Neural progenitor cell (in vitro differentiated cells): Measurements from ENCODE around the gene C19orf33. TPM values are rescaled to one million over a fixed set of nuclear protein-coding genes. Genes with fewer than 3 reads are reported as not detected.
A peak's percentile ranks its signal among the peaks of the same experiment; 100 is the strongest.

Experiments
- DNase-seq: peaks from one replicate; pipeline ENCODE4 v3.0.0-alpha.2; 2016; ENCODE audit warnings: low spot score
- H2AFZ ChIP-seq: fragments of 200-600 bp; sonication (generic); replicated peaks from 2 replicates; pipeline ENCODE4 v1.6.1; 2016; ENCODE audit warnings: antibody characterized with exemption
- H3F3A ChIP-seq: fragments of 200-600 bp; sonication (generic); 2 replicates; pipeline ENCODE4 v1.6.1; 2016; ENCODE audit warnings: antibody characterized with exemption, low read depth
- H3K27ac ChIP-seq: fragments of 200-600 bp; sonication (generic); 2 replicates; pipeline ENCODE4 v1.5.1; 2016; ENCODE audit warnings: mild to moderate bottlenecking
- H3K27me3 ChIP-seq: fragments of 200-600 bp; sonication (generic); 2 replicates; pipeline ENCODE4 v1.6.1; 2016; ENCODE audit warnings: mild to moderate bottlenecking, moderate library complexity
- H3K36me3 ChIP-seq: fragments of 200-600 bp; sonication (generic); 2 replicates; pipeline ENCODE4 v1.5.1; 2016
- H3K4me1 ChIP-seq: fragments of 200-600 bp; sonication (generic); 2 replicates; pipeline ENCODE4 v1.6.1; 2016; ENCODE audit warnings: mixed run types
- H3K4me2 ChIP-seq: fragments of 200-600 bp; sonication (generic); 2 replicates; pipeline ENCODE4 v1.6.1; 2016
- H3K4me3 ChIP-seq: fragments of 200-600 bp; sonication (generic); 2 replicates; pipeline ENCODE4 v1.5.1; 2016
- H3K79me2 ChIP-seq: fragments of 200-600 bp; sonication (generic); 2 replicates; pipeline ENCODE4 v1.6.1; 2016; ENCODE audit warnings: low read depth
- H3K9ac ChIP-seq: fragments of 200-600 bp; sonication (generic); 2 replicates; pipeline ENCODE4 v1.6.1; 2016
- H3K9me3 ChIP-seq: fragments of 200-600 bp; sonication (generic); 2 replicates; pipeline ENCODE4 v1.5.1; 2016; ENCODE audit warnings: low read depth
- H4K20me1 ChIP-seq: fragments of 200-600 bp; sonication (generic); 2 replicates; pipeline ENCODE4 v1.6.1; 2016; ENCODE audit warnings: low read depth
- H3K27ac Mint-ChIP-seq: 3 replicates; pipeline ENCODE4 v1.8.0; 2021; ENCODE audit warnings: mixed read lengths
- H3K27me3 Mint-ChIP-seq: 2 replicates; pipeline ENCODE4 v1.8.0; 2022; ENCODE audit warnings: low read depth, mild to moderate bottlenecking, inconsistent platforms, moderate library complexity, mixed read lengths; ENCODE audit not compliant: insufficient read depth
- H3K36me3 Mint-ChIP-seq: 3 replicates; pipeline ENCODE4 v1.8.0; 2021; ENCODE audit warnings: mixed read lengths
- H3K4me1 Mint-ChIP-seq: 3 replicates; pipeline ENCODE4 v1.8.0; 2021; ENCODE audit warnings: mixed read lengths
- H3K4me3 Mint-ChIP-seq: 3 replicates; pipeline ENCODE4 v1.8.0; 2021; ENCODE audit warnings: mild to moderate bottlenecking, moderate library complexity, mixed read lengths
- H3K9me3 Mint-ChIP-seq: 3 replicates; pipeline ENCODE4 v1.8.0; 2020; ENCODE audit warnings: mixed read lengths
- EZH2 ChIP-seq: fragments of 200-600 bp; sonication (generic); IDR thresholded peaks from 2 replicates; pipeline ENCODE4 v1.6.1; 2017; ENCODE audit warnings: antibody characterized with exemption, mild to moderate bottlenecking, moderate library complexity
- EZH2phosphoT487 ChIP-seq: fragments of 200-600 bp; sonication (generic); IDR thresholded peaks from 2 replicates; pipeline ENCODE4 v1.6.1; 2017; ENCODE audit warnings: antibody characterized with exemption
- total RNA-seq: library from RNA; depleted of rRNA; stranded (reverse); fragments of >200 nt; gene quantifications from 2 replicates; pipeline ENCODE4 v1.2.3, GENCODE V29; 2015; ENCODE audit warnings: low replicate concordance
- TF ChIP-seq, protein P1 (sequence below): fragments of 200-600 bp; sonication (generic); IDR thresholded peaks from 2 replicates; pipeline ENCODE4 v1.5.1; 2017; ENCODE audit warnings: antibody characterized with exemption, mild to moderate bottlenecking

The C19orf33 gene
- total RNA-seq, 1 donor from 2014 or later: not detected

DNA sequence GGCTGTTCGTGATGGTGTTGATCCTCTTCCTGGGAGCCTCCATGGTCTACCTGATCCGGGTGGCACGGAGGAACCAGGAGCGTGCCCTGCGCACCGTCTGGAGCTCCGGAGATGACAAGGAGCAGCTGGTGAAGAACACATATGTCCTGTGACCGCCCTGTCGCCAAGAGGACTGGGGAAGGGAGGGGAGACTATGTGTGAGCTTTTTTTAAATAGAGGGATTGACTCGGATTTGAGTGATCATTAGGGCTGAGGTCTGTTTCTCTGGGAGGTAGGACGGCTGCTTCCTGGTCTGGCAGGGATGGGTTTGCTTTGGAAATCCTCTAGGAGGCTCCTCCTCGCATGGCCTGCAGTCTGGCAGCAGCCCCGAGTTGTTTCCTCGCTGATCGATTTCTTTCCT, 12.2 kb upstream of the C19orf33 start:
- Histone ChIP-seq H3K36me3 (no peaks in the 10 kb centered on the region), H3K27ac (no peak overlapping the region), H3F3A (no peaks in the 10 kb centered on the region), H3K4me2 (no peak overlapping the region), H2AFZ (no peak overlapping the region), H3K4me1 (no peaks in the 10 kb centered on the region), H4K20me1 (no peaks in the 10 kb centered on the region), H3K9me3 (no peaks in the 10 kb centered on the region), H3K27me3 (no peaks in the 10 kb centered on the region), H3K9ac (no peak overlapping the region), H3K79me2 (no peaks in the 10 kb centered on the region), H3K4me3 (no peak overlapping the region)
- no peak for DNase-seq
- Mint-ChIP-seq H3K4me1 (peaks cover 26% of the 10 kb centered on the region), H3K27me3 (no peaks in the 10 kb centered on the region), H3K4me3 (no peak overlapping the region), H3K27ac (peak overlapping the region; percentile 54), H3K36me3 (no peaks in the 10 kb centered on the region), H3K9me3 (no peaks in the 10 kb centered on the region)
- TF ChIP-seq EZH2 (no peak), EZH2phosphoT487 (no peak)
- TF ChIP-seq, protein P1, sequence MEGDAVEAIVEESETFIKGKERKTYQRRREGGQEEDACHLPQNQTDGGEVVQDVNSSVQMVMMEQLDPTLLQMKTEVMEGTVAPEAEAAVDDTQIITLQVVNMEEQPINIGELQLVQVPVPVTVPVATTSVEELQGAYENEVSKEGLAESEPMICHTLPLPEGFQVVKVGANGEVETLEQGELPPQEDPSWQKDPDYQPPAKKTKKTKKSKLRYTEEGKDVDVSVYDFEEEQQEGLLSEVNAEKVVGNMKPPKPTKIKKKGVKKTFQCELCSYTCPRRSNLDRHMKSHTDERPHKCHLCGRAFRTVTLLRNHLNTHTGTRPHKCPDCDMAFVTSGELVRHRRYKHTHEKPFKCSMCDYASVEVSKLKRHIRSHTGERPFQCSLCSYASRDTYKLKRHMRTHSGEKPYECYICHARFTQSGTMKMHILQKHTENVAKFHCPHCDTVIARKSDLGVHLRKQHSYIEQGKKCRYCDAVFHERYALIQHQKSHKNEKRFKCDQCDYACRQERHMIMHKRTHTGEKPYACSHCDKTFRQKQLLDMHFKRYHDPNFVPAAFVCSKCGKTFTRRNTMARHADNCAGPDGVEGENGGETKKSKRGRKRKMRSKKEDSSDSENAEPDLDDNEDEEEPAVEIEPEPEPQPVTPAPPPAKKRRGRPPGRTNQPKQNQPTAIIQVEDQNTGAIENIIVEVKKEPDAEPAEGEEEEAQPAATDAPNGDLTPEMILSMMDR: no peak

DNA sequence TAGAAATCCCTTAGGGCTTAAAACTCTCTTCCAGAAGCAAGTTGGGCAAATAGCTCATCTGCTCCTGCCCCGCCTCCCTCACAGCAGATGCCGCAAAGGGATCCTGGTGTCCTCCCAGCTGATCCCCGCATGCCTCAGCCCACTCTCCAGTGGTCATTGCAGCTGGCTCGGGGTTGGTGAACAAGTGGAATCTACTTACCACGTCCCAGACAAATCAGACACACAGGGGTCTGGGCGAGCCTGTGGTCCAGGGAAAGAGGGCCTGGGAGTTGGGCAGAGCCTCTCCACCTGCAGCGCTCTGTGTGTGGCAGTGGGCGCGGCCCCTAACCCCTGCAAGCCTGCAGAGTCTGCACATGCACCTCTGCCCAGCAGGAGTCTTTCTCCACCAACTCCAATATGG, 10.8 kb upstream of the C19orf33 start:
- Histone ChIP-seq H3K36me3 (no peaks in the 10 kb centered on the region), H3K27ac (no peak overlapping the region), H2AFZ (no peak overlapping the region), H3K4me1 (no peaks in the 10 kb centered on the region), H3F3A (no peaks in the 10 kb centered on the region), H3K4me3 (no peak overlapping the region), H3K4me2 (no peak overlapping the region), H3K9me3 (no peaks in the 10 kb centered on the region), H3K9ac (no peak overlapping the region), H3K79me2 (no peaks in the 10 kb centered on the region), H4K20me1 (no peaks in the 10 kb centered on the region), H3K27me3 (no peaks in the 10 kb centered on the region)
- H3K36me3 Mint-ChIP-seq: no peaks in the 10 kb centered on the region
- no peaks in the 10 kb centered on the region for H3K27me3 Mint-ChIP-seq
- no peak overlapping the region for H3K27ac Mint-ChIP-seq
- DNase-seq: peak; percentile 29
- TF ChIP-seq EZH2: no peak
- TF ChIP-seq EZH2phosphoT487: no peak
- TF ChIP-seq, protein P1: no peak
- peaks cover 19% of the 10 kb centered on the region for H3K4me1 Mint-ChIP-seq
- H3K4me3 Mint-ChIP-seq: no peak overlapping the region
- H3K9me3 Mint-ChIP-seq: no peaks in the 10 kb centered on the region

DNA sequence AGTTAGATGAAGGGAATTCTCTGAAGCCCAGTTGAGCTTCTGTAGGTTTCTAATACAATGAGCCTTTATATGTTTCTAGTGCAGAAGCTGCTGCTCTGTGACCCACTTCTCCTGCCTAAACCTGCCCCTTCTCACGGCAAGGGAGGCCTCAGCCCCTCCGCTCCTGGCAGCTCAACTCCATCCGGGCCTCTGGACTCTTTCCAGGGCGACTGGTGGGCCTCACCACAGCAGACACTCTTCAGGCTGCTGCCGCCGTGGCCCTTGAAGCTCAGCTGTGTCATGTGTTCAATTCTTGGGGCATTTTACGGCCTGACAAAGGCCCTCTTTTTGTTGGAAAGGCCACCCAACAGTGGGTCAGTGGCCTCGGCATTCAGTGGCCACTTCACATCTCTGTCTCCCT, 10.0 kb upstream of the C19orf33 start:
- no peak overlapping the region for H3K4me2 ChIP-seq
- H3K27ac ChIP-seq: no peak overlapping the region

More for the DNA sequence above, 10.0 kb upstream of the C19orf33 start:
- H3K27me3 Mint-ChIP-seq: no peaks in the 10 kb centered on the region
- Histone ChIP-seq H2AFZ (no peak overlapping the region), H3F3A (no peaks in the 10 kb centered on the region), H3K4me3 (no peak overlapping the region), H3K9me3 (no peaks in the 10 kb centered on the region), H4K20me1 (no peaks in the 10 kb centered on the region), H3K9ac (no peak overlapping the region), H3K79me2 (no peaks in the 10 kb centered on the region), H3K27me3 (no peaks in the 10 kb centered on the region), H3K36me3 (no peaks in the 10 kb centered on the region), H3K4me1 (no peaks in the 10 kb centered on the region)
- TF ChIP-seq, protein P1: no peak
- TF ChIP-seq EZH2: no peak
- no peak for TF ChIP-seq EZH2phosphoT487
- no peak overlapping the region for H3K4me3 Mint-ChIP-seq
- H3K9me3 Mint-ChIP-seq: no peaks in the 10 kb centered on the region
- peaks cover 19% of the 10 kb centered on the region for H3K4me1 Mint-ChIP-seq
- no peaks in the 10 kb centered on the region for H3K36me3 Mint-ChIP-seq
- DNase-seq: no peak
- peak overlapping the region; percentile 32 for H3K27ac Mint-ChIP-seq
